ENCODE measurements around the gene MICAL2. TPM values are rescaled to one million over a fixed set of nuclear protein-coding genes. Genes with fewer than 3 reads are reported as not detected.
A peak's percentile ranks its signal among the peaks of the same experiment; 100 is the strongest.

Gene MICAL2
- total RNA-seq, 1 donor from 2014 or later: 372 TPM

DNA sequence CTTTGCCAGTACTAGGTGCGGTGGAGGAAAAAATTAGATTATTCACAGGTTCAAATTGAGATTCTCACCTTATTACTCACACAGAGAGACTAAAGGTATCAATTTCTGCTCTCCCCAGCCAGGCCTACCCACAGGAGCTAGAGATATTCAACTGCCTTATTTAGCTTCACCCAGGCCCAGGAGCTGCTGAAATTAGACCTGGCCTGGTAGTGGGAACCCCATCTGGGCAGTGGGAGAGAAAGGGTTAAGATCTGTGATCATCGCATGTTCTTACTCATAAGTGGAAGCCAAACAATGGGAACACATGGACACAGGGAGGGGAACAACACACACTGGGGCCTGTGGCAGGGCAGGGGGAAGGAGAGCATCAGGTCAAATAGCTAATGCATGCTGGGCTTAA is 20.9 kb upstream of the MICAL2 start:
- H3K36me3 Mint-ChIP-seq (ENCODE audit: low read depth): no peaks in the 10 kb centered on the region
- DNase-seq (ENCODE audit: low spot score): no peak
- TF ChIP-seq, protein P1, sequence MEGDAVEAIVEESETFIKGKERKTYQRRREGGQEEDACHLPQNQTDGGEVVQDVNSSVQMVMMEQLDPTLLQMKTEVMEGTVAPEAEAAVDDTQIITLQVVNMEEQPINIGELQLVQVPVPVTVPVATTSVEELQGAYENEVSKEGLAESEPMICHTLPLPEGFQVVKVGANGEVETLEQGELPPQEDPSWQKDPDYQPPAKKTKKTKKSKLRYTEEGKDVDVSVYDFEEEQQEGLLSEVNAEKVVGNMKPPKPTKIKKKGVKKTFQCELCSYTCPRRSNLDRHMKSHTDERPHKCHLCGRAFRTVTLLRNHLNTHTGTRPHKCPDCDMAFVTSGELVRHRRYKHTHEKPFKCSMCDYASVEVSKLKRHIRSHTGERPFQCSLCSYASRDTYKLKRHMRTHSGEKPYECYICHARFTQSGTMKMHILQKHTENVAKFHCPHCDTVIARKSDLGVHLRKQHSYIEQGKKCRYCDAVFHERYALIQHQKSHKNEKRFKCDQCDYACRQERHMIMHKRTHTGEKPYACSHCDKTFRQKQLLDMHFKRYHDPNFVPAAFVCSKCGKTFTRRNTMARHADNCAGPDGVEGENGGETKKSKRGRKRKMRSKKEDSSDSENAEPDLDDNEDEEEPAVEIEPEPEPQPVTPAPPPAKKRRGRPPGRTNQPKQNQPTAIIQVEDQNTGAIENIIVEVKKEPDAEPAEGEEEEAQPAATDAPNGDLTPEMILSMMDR (IDR thresholded peaks at IDR 0.05): no peak
- no peak overlapping the region for H3K4me3 Mint-ChIP-seq (ENCODE audit: unreplicated experiment)
- peaks cover 82% of the 10 kb centered on the region for H3K4me1 Mint-ChIP-seq (ENCODE audit: low read depth)
- H3K27me3 Mint-ChIP-seq (ENCODE audit: low read depth): no peaks in the 10 kb centered on the region
- H3K27ac Mint-ChIP-seq (ENCODE audit: unreplicated experiment): peak overlapping the region; percentile 73
- no peaks in the 10 kb centered on the region for H3K9me3 Mint-ChIP-seq (ENCODE audit: low read depth)

DNA sequence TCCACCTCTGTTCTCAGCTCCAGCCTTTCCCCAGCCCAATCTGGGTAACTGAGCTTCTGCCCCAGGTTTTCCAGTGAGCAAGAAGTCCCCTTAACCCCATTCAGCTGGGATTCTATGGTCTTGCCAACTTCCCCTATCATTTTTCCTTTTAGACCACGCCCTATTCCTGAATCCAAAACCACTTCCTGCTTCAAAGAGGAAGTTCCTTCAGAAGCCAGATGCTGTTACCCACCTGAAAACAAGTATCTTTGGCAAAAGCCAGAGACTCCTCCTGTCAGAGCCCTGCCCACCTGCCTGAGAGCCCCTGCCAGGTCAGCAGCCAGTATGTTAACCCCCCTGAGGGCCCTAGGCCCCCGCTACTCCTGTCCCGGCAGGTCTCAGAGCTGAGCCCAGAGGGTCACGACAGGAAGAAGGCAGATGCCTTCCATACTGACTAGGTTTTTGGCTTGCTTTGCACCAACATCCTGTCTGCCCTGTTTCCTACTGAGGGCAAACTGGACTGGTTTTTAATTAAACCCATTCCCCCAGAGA is 20.3 kb upstream of the MICAL2 start:
- Mint-ChIP-seq H3K27me3 (ENCODE audit: low read depth) (no peaks in the 10 kb centered on the region), H3K36me3 (ENCODE audit: low read depth) (no peaks in the 10 kb centered on the region), H3K9me3 (ENCODE audit: low read depth) (no peaks in the 10 kb centered on the region), H3K4me1 (ENCODE audit: low read depth) (peaks cover 79% of the 10 kb centered on the region), H3K27ac (ENCODE audit: unreplicated experiment) (peak overlapping the region; percentile 91), H3K4me3 (ENCODE audit: unreplicated experiment) (no peak overlapping the region)
- no peak for DNase-seq (ENCODE audit: low spot score)
- TF ChIP-seq, protein P1 (IDR thresholded peaks at IDR 0.05): no peak

DNA sequence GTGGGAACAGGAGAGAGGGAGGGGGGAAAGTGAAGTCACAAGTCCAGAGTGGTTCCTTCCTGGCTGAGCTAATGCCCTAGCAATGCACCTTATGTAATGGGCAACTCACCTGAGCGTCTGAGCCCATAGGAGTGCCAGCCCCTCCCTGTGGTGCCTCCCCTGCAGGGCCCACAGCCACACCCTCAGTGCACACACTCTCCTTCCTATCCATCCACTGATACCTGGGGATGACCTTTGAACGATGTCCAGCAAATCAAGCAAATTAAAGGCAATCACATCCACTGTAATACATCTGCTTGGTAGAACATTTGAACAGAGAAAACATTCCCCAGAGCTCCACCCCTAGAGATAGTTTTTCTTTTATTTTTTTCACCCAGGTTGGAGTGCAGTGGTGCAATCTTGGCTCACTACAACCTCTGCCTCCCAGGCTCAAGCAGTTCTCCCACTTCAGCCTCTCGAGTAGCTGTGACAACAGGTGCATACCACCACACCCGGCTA is 19.6 kb upstream of the MICAL2 start:
- H3K27me3 Mint-ChIP-seq (ENCODE audit: low read depth): no peaks in the 10 kb centered on the region
- H3K4me1 Mint-ChIP-seq (ENCODE audit: low read depth): peaks cover 72% of the 10 kb centered on the region
- TF ChIP-seq, protein P1 (IDR thresholded peaks at IDR 0.05): no peak

DNA sequence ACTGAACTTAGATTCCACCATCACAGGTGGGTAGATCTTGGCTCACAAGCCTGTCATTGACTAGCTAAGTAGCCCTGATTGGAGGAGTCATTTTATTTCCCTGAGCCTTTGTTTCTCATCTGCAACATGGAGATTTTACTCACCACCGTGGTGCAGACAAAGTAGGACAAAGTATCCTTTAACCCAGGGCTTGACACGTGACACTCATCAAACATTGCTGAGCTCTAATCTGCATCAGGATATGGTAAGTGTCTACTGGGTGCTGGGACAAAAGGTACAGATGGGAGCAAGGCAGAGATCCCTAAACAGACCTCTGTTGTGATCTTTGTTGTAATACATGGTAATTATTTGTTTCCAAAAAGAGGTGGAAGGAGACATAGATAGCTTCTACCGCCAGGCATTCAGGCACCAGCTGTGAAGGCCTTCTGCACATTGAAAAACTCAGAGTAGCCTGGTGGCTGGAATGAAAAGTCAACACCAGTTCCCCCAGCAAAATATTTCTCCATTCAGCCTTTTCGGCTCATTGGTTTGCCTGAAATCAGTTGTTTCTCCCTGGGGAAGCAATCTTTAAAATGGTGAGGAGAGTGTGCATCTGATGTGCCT is 18.3 kb upstream of the MICAL2 start:
- Mint-ChIP-seq H3K36me3 (ENCODE audit: low read depth) (no peaks in the 10 kb centered on the region), H3K4me1 (ENCODE audit: low read depth) (peaks cover 59% of the 10 kb centered on the region), H3K4me3 (ENCODE audit: unreplicated experiment) (no peak overlapping the region), H3K9me3 (ENCODE audit: low read depth) (no peaks in the 10 kb centered on the region), H3K27ac (ENCODE audit: unreplicated experiment) (peak overlapping the region; percentile 83), H3K27me3 (ENCODE audit: low read depth) (no peaks in the 10 kb centered on the region)
- no peak for DNase-seq (ENCODE audit: low spot score)
- TF ChIP-seq, protein P1 (IDR thresholded peaks at IDR 0.05): peak; percentile 73

More for the DNA sequence above, 19.6 kb upstream of the MICAL2 start:
- H3K36me3 Mint-ChIP-seq (ENCODE audit: low read depth): no peaks in the 10 kb centered on the region
- no peaks in the 10 kb centered on the region for H3K9me3 Mint-ChIP-seq (ENCODE audit: low read depth)
- peak overlapping the region; percentile 0 for H3K27ac Mint-ChIP-seq (ENCODE audit: unreplicated experiment)
- H3K4me3 Mint-ChIP-seq (ENCODE audit: unreplicated experiment): no peak overlapping the region
- no peak for DNase-seq (ENCODE audit: low spot score)

DNA sequence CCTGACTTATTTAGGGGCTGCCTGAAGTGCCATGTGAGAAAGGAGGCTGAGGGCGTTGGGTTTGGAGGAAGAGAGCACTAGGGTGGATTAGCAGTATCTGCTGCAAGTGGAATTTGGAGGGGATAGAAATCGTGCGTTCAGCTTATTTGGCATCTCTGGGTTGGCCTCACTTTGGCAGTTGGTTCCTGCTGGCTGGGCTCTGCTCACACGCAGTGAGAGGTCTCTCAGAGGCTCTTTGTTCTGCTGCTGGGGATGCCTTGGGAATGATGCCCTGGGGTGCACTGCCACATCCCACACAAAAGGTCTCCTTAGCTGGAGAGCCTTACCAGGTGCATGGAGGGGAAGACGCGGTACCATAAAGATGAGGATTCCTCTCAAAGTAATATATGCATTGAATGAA is 17.7 kb upstream of the MICAL2 start:
- no peak overlapping the region for H3K4me3 Mint-ChIP-seq (ENCODE audit: unreplicated experiment)
- TF ChIP-seq, protein P1 (IDR thresholded peaks at IDR 0.05): no peak
- H3K9me3 Mint-ChIP-seq (ENCODE audit: low read depth): no peaks in the 10 kb centered on the region
- DNase-seq (ENCODE audit: low spot score): no peak
- H3K36me3 Mint-ChIP-seq (ENCODE audit: low read depth): no peaks in the 10 kb centered on the region
- peak overlapping the region; percentile 78 for H3K27ac Mint-ChIP-seq (ENCODE audit: unreplicated experiment)
- H3K27me3 Mint-ChIP-seq (ENCODE audit: low read depth): no peaks in the 10 kb centered on the region
- H3K4me1 Mint-ChIP-seq (ENCODE audit: low read depth): peaks cover 53% of the 10 kb centered on the region
